Sciatic nerve (tissue), 2 donors: ENCODE measurements around the gene GC. TPM values are rescaled to one million over a fixed set of nuclear protein-coding genes. Genes with fewer than 3 reads are reported as not detected.
A peak's percentile ranks its signal among the peaks of the same experiment; 100 is the strongest.
"Not testable (repeated sequence)": the region's sequence is repeated elsewhere in the genome, so short reads cannot be mapped to it uniquely, and the experiment has no call there.

ENCODE experiments used
- ATAC-seq: fragments of 200-7000 bp; cut with Tn5 transposase; one replicate; pipeline ENCODE4 v1.9.1; 2020; ENCODE audit warnings: mild to moderate bottlenecking, moderate library complexity
- DNase-seq: peaks from one replicate; pipeline ENCODE4 v3.0.0-alpha.2; 2020; ENCODE audit warnings: low spot score
- intact Hi-C: fragments of 100-400 bp; cut with DNase I; formaldehyde crosslinking; loops from one replicate; pipeline ENCODE4 v1.14.2; 2022
- total RNA-seq: library from RNA; stranded (reverse); fragmentation: NEBNext Ultra II Directional; extraction: Animal tissue kit (Norgen Biotek cat#: 25700); gene quantifications from one replicate; pipeline ENCODE4 v1.2.1, GENCODE V29; 2021
- donor health status: DM: no; HTN: no; CAD: no.
- donor health status: DM: no; HTN: no; CAD: no.

Gene GC
- total RNA-seq, 1 donor from 2014 or later = not detected

- DNase-seq (no peak), ATAC-seq (no peak)
- intact Hi-C loops = no loop called here
Measured at GRCh38 chr4:71771613-71772012, 12.3 kb downstream of the GC start.

GRCh38 chr4:71769434-71769833 is 14.4 kb downstream of the GC start:
- ATAC-seq = no peak
- intact Hi-C loops = no loop called here
- DNase-seq = no peak

- intact Hi-C loops = no loop called here
- ATAC-seq (no peak), DNase-seq (no peak)
Measured at GRCh38 chr4:71768123-71768522, 15.8 kb downstream of the GC start.

GRCh38 chr4:71765821-71766383 is 18.0 kb downstream of the GC start:
- intact Hi-C loops = no loop called here
- ATAC-seq = no peak
- DNase-seq = no peak

GRCh38 chr4:71765350-71765749 is 18.5 kb downstream of the GC start:
- DNase-seq (no peak), ATAC-seq (no peak)
- intact Hi-C loops = no loop called here

GRCh38 chr4:71752383-71753042 is 31.4 kb downstream of the GC start:
- DNase-seq (no peak), ATAC-seq (no peak)
- intact Hi-C loops = no loop called here

GRCh38 chr4:71749008-71749594 is 34.8 kb downstream of the GC start:
- ATAC-seq (no peak), DNase-seq (no peak)
- intact Hi-C loops = no loop called here

GRCh38 chr4:71746379-71746778 is 37.5 kb downstream of the GC start:
- no peak for DNase-seq
- no peak for ATAC-seq
- intact Hi-C loops = no loop called here

GRCh38 chr4:71738782-71739181 is 45.1 kb downstream of the GC start:
- DNase-seq, ATAC-seq, intact Hi-C loops: not testable (repeated sequence)

GRCh38 chr4:71732706-71733105 is 51.2 kb downstream of the GC start:
- intact Hi-C loops = no loop called here
- DNase-seq (no peak), ATAC-seq (no peak)

- DNase-seq = no peak
- intact Hi-C loops = no loop called here
- ATAC-seq = no peak
Measured at GRCh38 chr4:71732066-71732465, 51.8 kb downstream of the GC start.

GRCh38 chr4:71729856-71730255 is 54.0 kb downstream of the GC start:
- ATAC-seq (no peak), DNase-seq (no peak)
- intact Hi-C loops = no loop called here

- intact Hi-C loops = no loop called here
- ATAC-seq (peak; percentile 66), DNase-seq (no peak)
Measured at GRCh38 chr4:71713611-71714203, 70.2 kb downstream of the GC start.

- ATAC-seq (no peak), DNase-seq (no peak)
- intact Hi-C loops = no loop called here
Measured at GRCh38 chr4:71711985-71712348, 71.9 kb downstream of the GC start.

GRCh38 chr4:71711044-71711984 is 72.6 kb downstream of the GC start:
- no peak for ATAC-seq
- intact Hi-C loops = no loop called here
- no peak for DNase-seq

- DNase-seq (no peak), ATAC-seq (no peak)
- intact Hi-C loops = no loop called here
Measured at GRCh38 chr4:71709961-71710360, 73.9 kb downstream of the GC start.

- intact Hi-C loops = no loop called here
- DNase-seq = no peak
Measured at GRCh38 chr4:71698141-71698540, 85.7 kb downstream of the GC start.

GRCh38 chr4:71697031-71697430 is 86.8 kb downstream of the GC start:
- DNase-seq (no peak), ATAC-seq (no peak)
- intact Hi-C loops = no loop called here

More at GRCh38 chr4:71698141-71698540, 85.7 kb downstream of the GC start:
- no peak for ATAC-seq

GRCh38 chr4:71694961-71695360 is 88.9 kb downstream of the GC start:
- intact Hi-C loops = no loop called here
- ATAC-seq (no peak), DNase-seq (no peak)
